Astrocyte (in vitro differentiated cells and primary cell): ENCODE data around the gene MAJIN. TPM values are rescaled to one million over a fixed set of nuclear protein-coding genes. Genes with fewer than 3 reads are reported as not detected.

Experiments
- DNase-seq: peaks from one replicate; pipeline ENCODE4 v3.0.0-alpha.2; 2010; ENCODE audit warnings: low read depth
- FAIRE-seq: peaks from 2 replicates; lab custom pipeline; 2011; peaks lifted over from hg19 to GRCh38; lab: Jason Lieb, UNC
- H2AFZ ChIP-seq: 2 replicates; pipeline ENCODE4 v1.6.0; 2012; ENCODE audit warnings: low read depth, low read length, inconsistent platforms
- H3K27ac ChIP-seq: 2 replicates; pipeline ENCODE4 v1.5.1; 2011; ENCODE audit warnings: low read depth, low read length, inconsistent platforms
- H3K27me3 ChIP-seq: 2 replicates; pipeline ENCODE4 v1.6.0; 2011; ENCODE audit warnings: low read length, inconsistent platforms; ENCODE audit not compliant: insufficient read depth
- H3K36me3 ChIP-seq: 2 replicates; pipeline ENCODE4 v1.5.1; 2011; ENCODE audit warnings: low read length, inconsistent platforms; ENCODE audit not compliant: insufficient read depth
- H3K4me1 ChIP-seq: 2 replicates; pipeline ENCODE4 v1.5.1; 2011; ENCODE audit warnings: low read length, inconsistent platforms; ENCODE audit not compliant: insufficient read depth
- H3K4me2 ChIP-seq: 2 replicates; pipeline ENCODE4 v1.6.0; 2012; ENCODE audit warnings: low read length, inconsistent platforms
- H3K4me3 ChIP-seq: 2 replicates; pipeline ENCODE4 v1.5.1; 2011; ENCODE audit warnings: low read depth, mild to moderate bottlenecking, low read length, inconsistent platforms; ENCODE audit not compliant: insufficient read depth
- H3K79me2 ChIP-seq: 2 replicates; pipeline ENCODE4 v1.6.0; 2012; ENCODE audit warnings: mild to moderate bottlenecking, low read length, inconsistent platforms; ENCODE audit not compliant: insufficient read depth
- H3K9ac ChIP-seq: 2 replicates; pipeline ENCODE4 v1.6.0; 2012; ENCODE audit warnings: mild to moderate bottlenecking, low read length, inconsistent platforms
- H3K9me3 ChIP-seq: 2 replicates; pipeline ENCODE4 v1.5.1; 2012; ENCODE audit warnings: low read depth, mild to moderate bottlenecking, low read length, inconsistent platforms; ENCODE audit not compliant: insufficient read depth
- H4K20me1 ChIP-seq: 2 replicates; pipeline ENCODE4 v1.6.0; 2012; ENCODE audit warnings: low read length, inconsistent platforms; ENCODE audit not compliant: insufficient read depth
- H3K27ac Mint-ChIP-seq: one replicate; pipeline ENCODE4 v1.8.0; 2021; ENCODE audit warnings: mild to moderate bottlenecking, mixed read lengths; ENCODE audit not compliant: unreplicated experiment
- H3K27me3 Mint-ChIP-seq: one replicate; pipeline ENCODE4 v1.8.0; 2021; ENCODE audit warnings: low read depth, mixed read lengths; ENCODE audit not compliant: unreplicated experiment
- H3K36me3 Mint-ChIP-seq: one replicate; pipeline ENCODE4 v1.8.0; 2021; ENCODE audit warnings: low read depth, mixed read lengths; ENCODE audit not compliant: unreplicated experiment
- H3K4me1 Mint-ChIP-seq: one replicate; pipeline ENCODE4 v1.8.0; 2021; ENCODE audit warnings: low read depth, mixed read lengths; ENCODE audit not compliant: unreplicated experiment
- H3K4me3 Mint-ChIP-seq: one replicate; pipeline ENCODE4 v1.8.0; 2021; ENCODE audit warnings: mild to moderate bottlenecking, moderate library complexity, mixed read lengths; ENCODE audit not compliant: unreplicated experiment
- H3K9me3 Mint-ChIP-seq: one replicate; pipeline ENCODE4 v1.8.0; 2021; ENCODE audit warnings: mild to moderate bottlenecking, mixed read lengths; ENCODE audit not compliant: unreplicated experiment
- EZH2 ChIP-seq: IDR thresholded peaks from 2 replicates; pipeline ENCODE4 v1.6.1; 2012; ENCODE audit warnings: mild to moderate bottlenecking, low read length, inconsistent platforms; ENCODE audit not compliant: insufficient read depth
- total RNA-seq: library from RNA; stranded (reverse); gene quantifications from 2 replicates; pipeline ENCODE4 v1.2.1, GENCODE V29; 2021
- TF ChIP-seq, protein P1 (sequence below): IDR thresholded peaks from 2 replicates; pipeline ENCODE4 v1.5.1; 2011; ENCODE audit warnings: low read depth, mild to moderate bottlenecking, inconsistent platforms, low read length, moderate library complexity; ENCODE audit not compliant: insufficient read depth

MAJIN gene
- total RNA-seq, 1 donor from 2014 or later = not detected

DNA sequence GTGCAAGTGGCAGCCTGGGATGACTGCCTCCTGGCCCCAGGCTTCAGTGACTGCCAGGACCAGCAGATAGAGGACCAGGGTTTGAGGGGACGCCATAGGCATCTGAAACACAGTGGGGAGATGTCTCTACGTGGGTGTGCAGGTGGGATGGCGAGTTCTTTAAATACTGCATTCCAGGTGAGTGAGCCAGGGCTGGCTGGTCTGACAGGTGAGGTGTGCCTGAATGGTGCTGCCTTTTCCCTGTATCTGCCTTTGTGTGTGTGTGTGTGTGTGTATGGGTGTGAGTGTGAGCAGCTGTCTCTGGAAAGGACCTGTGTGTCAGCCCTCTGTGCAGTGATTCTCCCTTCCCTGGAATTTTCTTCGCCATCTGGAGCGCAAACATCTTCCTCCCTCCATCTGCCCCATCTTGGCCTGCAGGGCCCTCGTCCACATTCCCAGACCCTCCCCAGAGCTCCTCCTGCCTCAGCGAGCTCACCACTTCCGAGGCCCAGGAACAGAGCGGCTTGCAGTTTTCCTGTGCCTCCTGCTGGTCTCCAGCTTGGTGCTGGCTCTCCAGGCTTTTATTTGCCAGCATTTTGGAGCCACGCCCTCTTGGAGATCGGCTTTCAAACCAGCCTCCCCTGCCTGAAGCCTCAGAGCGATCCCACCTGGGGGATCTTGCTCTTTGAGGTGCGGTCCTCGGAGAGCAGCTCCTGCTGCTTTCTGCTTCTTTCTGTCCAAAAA is 36.4 kb downstream of the MAJIN start, which contains the start of gene GPHA2:
GPHA2 (minus strand) TSS at position 535 of the 723 bp plus-strand sequence; CDS start at position 102, 433 bp downstream.
- H3K4me3 Mint-ChIP-seq = no peak within 1 kb of the TSS

DNA sequence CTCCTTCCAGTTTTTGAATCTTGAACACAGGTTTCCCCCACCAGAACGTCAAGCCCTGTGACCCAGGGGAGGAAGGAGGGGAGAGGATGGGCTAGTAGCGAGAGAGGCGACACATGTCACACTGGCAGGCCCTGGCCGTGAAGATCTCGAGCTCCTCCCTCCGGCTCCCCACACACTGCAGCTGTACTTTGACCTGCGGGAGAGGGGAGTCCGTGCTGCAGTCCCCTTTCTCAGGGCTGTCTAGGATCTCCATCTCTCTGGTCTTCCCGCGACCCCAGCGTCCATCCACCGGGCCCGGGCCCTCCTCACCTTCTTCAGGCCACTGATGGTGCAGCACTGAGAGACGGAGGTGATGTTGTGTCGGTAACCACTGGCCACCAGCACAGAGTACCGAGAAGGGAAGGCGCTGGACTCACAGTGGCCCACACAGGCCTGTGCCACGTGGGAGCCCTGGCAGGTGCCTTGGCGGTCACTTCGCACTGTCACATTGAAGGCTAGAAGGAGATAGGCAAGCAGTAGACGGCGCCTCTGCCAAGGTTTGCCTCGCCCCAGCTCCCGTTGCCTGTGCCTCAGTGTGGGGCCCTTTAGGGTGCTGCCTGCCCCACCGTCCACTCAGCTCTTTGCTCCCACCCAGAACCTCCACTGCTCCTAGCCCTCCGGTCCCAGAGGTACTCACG is 37.1 kb downstream of the MAJIN start:
- Histone ChIP-seq H3K36me3 (peaks cover 17% of the 10 kb centered on the region), H4K20me1 (peaks cover 6% of the 10 kb centered on the region), H3K4me2 (no peak overlapping the region), H3K4me3 (no peak overlapping the region), H3K27me3 (peaks cover 2% of the 10 kb centered on the region), H3K9me3 (no peaks in the 10 kb centered on the region), H2AFZ (no peak overlapping the region), H3K79me2 (no peaks in the 10 kb centered on the region), H3K9ac (no peak overlapping the region), H3K4me1 (no peaks in the 10 kb centered on the region), H3K27ac (no peak overlapping the region)
- Mint-ChIP-seq H3K36me3 (peaks cover 33% of the 10 kb centered on the region), H3K27ac (no peak overlapping the region), H3K27me3 (peaks cover 18% of the 10 kb centered on the region), H3K4me1 (peaks cover 13% of the 10 kb centered on the region), H3K9me3 (no peaks in the 10 kb centered on the region), H3K4me3 (no peak overlapping the region)
- FAIRE-seq (no peak), DNase-seq (no peak)
- TF ChIP-seq, protein P1, sequence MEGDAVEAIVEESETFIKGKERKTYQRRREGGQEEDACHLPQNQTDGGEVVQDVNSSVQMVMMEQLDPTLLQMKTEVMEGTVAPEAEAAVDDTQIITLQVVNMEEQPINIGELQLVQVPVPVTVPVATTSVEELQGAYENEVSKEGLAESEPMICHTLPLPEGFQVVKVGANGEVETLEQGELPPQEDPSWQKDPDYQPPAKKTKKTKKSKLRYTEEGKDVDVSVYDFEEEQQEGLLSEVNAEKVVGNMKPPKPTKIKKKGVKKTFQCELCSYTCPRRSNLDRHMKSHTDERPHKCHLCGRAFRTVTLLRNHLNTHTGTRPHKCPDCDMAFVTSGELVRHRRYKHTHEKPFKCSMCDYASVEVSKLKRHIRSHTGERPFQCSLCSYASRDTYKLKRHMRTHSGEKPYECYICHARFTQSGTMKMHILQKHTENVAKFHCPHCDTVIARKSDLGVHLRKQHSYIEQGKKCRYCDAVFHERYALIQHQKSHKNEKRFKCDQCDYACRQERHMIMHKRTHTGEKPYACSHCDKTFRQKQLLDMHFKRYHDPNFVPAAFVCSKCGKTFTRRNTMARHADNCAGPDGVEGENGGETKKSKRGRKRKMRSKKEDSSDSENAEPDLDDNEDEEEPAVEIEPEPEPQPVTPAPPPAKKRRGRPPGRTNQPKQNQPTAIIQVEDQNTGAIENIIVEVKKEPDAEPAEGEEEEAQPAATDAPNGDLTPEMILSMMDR = no peak
- TF ChIP-seq EZH2 = no peak

More for the DNA sequence above, 36.4 kb downstream of the MAJIN start, which contains the start of gene GPHA2:
- Mint-ChIP-seq H3K4me1 (peaks cover 13% of the 10 kb centered on the region), H3K27ac (peak within 1 kb of the TSS; percentile 72), H3K9me3 (no peaks in the 10 kb centered on the region), H3K27me3 (peaks cover 22% of the 10 kb centered on the region), H3K36me3 (peaks cover 30% of the 10 kb centered on the region)
- Histone ChIP-seq H3K27ac (no peak within 1 kb of the TSS), H3K9ac (peak within 1 kb of the TSS; percentile 23), H3K36me3 (peaks cover 12% of the 10 kb centered on the region), H3K4me1 (no peaks in the 10 kb centered on the region), H3K9me3 (no peaks in the 10 kb centered on the region), H2AFZ (no peak within 1 kb of the TSS), H3K27me3 (peaks cover 2% of the 10 kb centered on the region), H3K4me3 (no peak within 1 kb of the TSS), H4K20me1 (peaks cover 3% of the 10 kb centered on the region), H3K4me2 (no peak within 1 kb of the TSS), H3K79me2 (no peaks in the 10 kb centered on the region)
- DNase-seq (peak; percentile 4), FAIRE-seq (no peak)
- TF ChIP-seq, protein P1 = no peak
- no peak for TF ChIP-seq EZH2
